HepG2 (cell line): ENCODE results near the gene GPS1. TPM values are rescaled to one million over a fixed set of nuclear protein-coding genes. Genes with fewer than 3 reads are reported as not detected.

Experiments
- ARNT ChIP-seq: fragments of 450-650 bp; IDR thresholded peaks from 2 replicates; pipeline ENCODE4 v1.6.1; 2017
- BCL6 ChIP-seq: IDR thresholded peaks from 2 replicates; pipeline ENCODE4 v1.6.1; 2016; ENCODE audit warnings: missing genetic modification reagents, missing compliant biosample characterization
- BRD4 ChIP-seq: sonication (generic); formaldehyde crosslinking; IDR thresholded peaks from 2 replicates; pipeline ENCODE4 v1.4.0; 2020; ENCODE audit warnings: missing genetic modification reagents
- EEA1 ChIP-seq: sonication (generic); formaldehyde crosslinking; IDR thresholded peaks from 2 replicates; pipeline ENCODE4 v1.5.1; 2020; ENCODE audit warnings: mild to moderate bottlenecking, missing genetic modification reagents, borderline replicate concordance
- FOXC1 ChIP-seq: sonication (generic); formaldehyde crosslinking; IDR thresholded peaks from 2 replicates; pipeline ENCODE4 v1.8.0; 2022; ENCODE audit warnings: mild to moderate bottlenecking, missing genetic modification reagents, borderline replicate concordance
- GPN1 ChIP-seq: sonication (generic); formaldehyde crosslinking; IDR thresholded peaks from 2 replicates; pipeline ENCODE4 v1.5.1; 2020; ENCODE audit warnings: missing genetic modification reagents, borderline replicate concordance
- HNF4G ChIP-seq, 2 experiments: sonication (generic) in 1 of 2; formaldehyde crosslinking in 1 of 2; IDR thresholded peaks; 2 replicates each; pipeline versions ENCODE4 v1.4.0 to v1.6.1; 2011 to 2020; ENCODE audit warnings: borderline replicate concordance in 2 of 2, low read depth in 2 of 2, mild to moderate bottlenecking in 2 of 2, low read length in 1 of 2, missing genetic modification reagents in 1 of 2, moderate library complexity in 1 of 2
- HNRNPK ChIP-seq: fragments of 200-400 bp; formaldehyde crosslinking; IDR thresholded peaks from 2 replicates; pipeline ENCODE4 v1.6.1; 2018; ENCODE audit warnings: low read length, low read depth, moderate library complexity, mild to moderate bottlenecking; ENCODE audit not compliant: poor library complexity, severe bottlenecking
- KAT7 ChIP-seq: IDR thresholded peaks from 2 replicates; pipeline ENCODE4 v1.6.1; 2018; ENCODE audit warnings: borderline replicate concordance, missing compliant biosample characterization
- MED13 ChIP-seq: sonication (generic); formaldehyde crosslinking; IDR thresholded peaks from 2 replicates; pipeline ENCODE4 v1.5.0; 2020; ENCODE audit warnings: missing genetic modification reagents
- MIER3 ChIP-seq: IDR thresholded peaks from 2 replicates; pipeline ENCODE4 v1.6.1; 2016; ENCODE audit warnings: missing compliant biosample characterization, borderline replicate concordance
- ONECUT2 ChIP-seq: sonication (generic); formaldehyde crosslinking; IDR thresholded peaks from 2 replicates; pipeline ENCODE4 v1.4.0; 2020; ENCODE audit warnings: missing genetic modification reagents
- RFXAP ChIP-seq: sonication (generic); formaldehyde crosslinking; IDR thresholded peaks from 2 replicates; pipeline ENCODE4 v1.4.0; 2020; ENCODE audit warnings: missing genetic modification reagents, borderline replicate concordance
- TBP ChIP-seq: sonication (generic); formaldehyde crosslinking; IDR thresholded peaks from 2 replicates; pipeline ENCODE4 v1.5.0; 2020; ENCODE audit warnings: missing genetic modification reagents
- TEAD3 ChIP-seq: optimal IDR thresholded peaks from 2 replicates; pipeline ENCODE3; 2016; ENCODE audit warnings: borderline replicate concordance
- XRCC5 ChIP-seq: fragments of 200-400 bp; formaldehyde crosslinking; optimal IDR thresholded peaks from 2 replicates; pipeline ENCODE3; 2017; ENCODE audit warnings: mild to moderate bottlenecking, low read length
- ZNF24 ChIP-seq: fragments of 450-650 bp; IDR thresholded peaks from 2 replicates; pipeline ENCODE4 v1.6.1; 2017; ENCODE audit warnings: antibody characterized with exemption, mild to moderate bottlenecking
- ZNF256 ChIP-seq: sonication (generic); formaldehyde crosslinking; conservative IDR thresholded peaks from 2 replicates; pipeline ENCODE4 v1.4.0; 2020; ENCODE audit warnings: missing genetic modification reagents
- ZNF337 ChIP-seq: sonication (generic); formaldehyde crosslinking; IDR thresholded peaks from 2 replicates; pipeline ENCODE4 v1.5.1; 2020; ENCODE audit warnings: missing genetic modification reagents, low read depth, mild to moderate bottlenecking, borderline replicate concordance
- ZNF343 ChIP-seq: sonication (generic); formaldehyde crosslinking; IDR thresholded peaks from 2 replicates; pipeline ENCODE4 v1.4.0; 2020; ENCODE audit warnings: mild to moderate bottlenecking, missing genetic modification reagents
- ZNF501 ChIP-seq: sonication (generic); formaldehyde crosslinking; IDR thresholded peaks from 2 replicates; pipeline ENCODE4 v1.5.1; 2020; ENCODE audit warnings: mild to moderate bottlenecking, moderate library complexity, missing genetic modification reagents
- ZNF549 ChIP-seq: sonication (generic); formaldehyde crosslinking; IDR thresholded peaks from 2 replicates; pipeline ENCODE4 v1.5.0; 2020; ENCODE audit warnings: missing genetic modification reagents
- ZNF724P ChIP-seq: sonication (generic); formaldehyde crosslinking; IDR thresholded peaks from 2 replicates; pipeline ENCODE4 v1.8.0; 2022; ENCODE audit warnings: missing genetic modification reagents, borderline replicate concordance
- ZNF775 ChIP-seq: sonication (generic); formaldehyde crosslinking; IDR thresholded peaks from 2 replicates; pipeline ENCODE4 v1.4.0; 2020; ENCODE audit warnings: missing genetic modification reagents, mild to moderate bottlenecking, moderate library complexity, borderline replicate concordance
- ZSCAN31 ChIP-seq: sonication (generic); formaldehyde crosslinking; IDR thresholded peaks from 2 replicates; pipeline ENCODE4 v1.5.0; 2020; ENCODE audit warnings: low read depth, mild to moderate bottlenecking, missing genetic modification reagents
- polyA plus RNA-seq, 8 experiments: library from polyadenylated mRNA; depleted of rRNA in 3 of 8; stranded (reverse) in 7 of 8; unstranded in 1 of 8; fragments of >200 nt; fragmentation: Illumina TruSeq in 4 of 8; extraction: Trizol in 4 of 8; gene quantifications; 2 replicates each; pipeline versions ENCODE4 v1.2.1 to v1.2.3, GENCODE V29; 2011 to 2016; ENCODE audit warnings: low read depth in 4 of 8, missing spikeins in 1 of 8, mixed read lengths in 1 of 8; ENCODE audit not compliant: insufficient read depth in 1 of 8
- total RNA-seq, 5 experiments: library from RNA; depleted of rRNA; stranded (reverse); fragments of >200 nt; fragmentation: Illumina TruSeq; extraction: Trizol; gene quantifications; 2 replicates each; pipeline ENCODE4 v1.2.3, GENCODE V29; 2016; ENCODE audit warnings: low read depth in 1 of 5
- TF ChIP-seq, protein P1 (sequence below): sonication (generic); formaldehyde crosslinking; conservative IDR thresholded peaks from 2 replicates; pipeline ENCODE4 v1.8.1; 2023; ENCODE audit warnings: missing genetic modification reagents
- TF ChIP-seq, protein P2 (sequence below): sonication (generic); formaldehyde crosslinking; IDR thresholded peaks from 2 replicates; pipeline ENCODE4 v1.4.0; 2020; ENCODE audit warnings: missing genetic modification reagents, borderline replicate concordance

The GPS1 gene
- total and polyA plus RNA-seq, 2 of the 13 experiments (the other 11 are each of a cell fraction or from before 2014, with no cell fraction given), result 124 to 128 TPM

GRCh38 chr17:82021107-82021899, 30.4 kb upstream of the GPS1 start (continued):
- 0 out of 2 replicates have a peak, but pooled peaks have one; percentile 44 for TF ChIP-seq KAT7 (CRISPR knock-in tag)
- TF ChIP-seq BCL6 (CRISPR knock-in tag), result 0 out of 2 replicates have a peak, but pooled peaks have one; percentile 6
- TF ChIP-seq ZNF775 (CRISPR knock-in tag), result no peak
- no peak for TF ChIP-seq ARNT
- TF ChIP-seq ZNF24, result no peak
- TF ChIP-seq ONECUT2, result no peak
- TF ChIP-seq ZNF549 (CRISPR knock-in tag), result no peak
- TF ChIP-seq ZNF724P (CRISPR knock-in tag), result peak; percentile 91; the same call in 1 of the 2 replicates
- TF ChIP-seq XRCC5, result peak; percentile 95
- TF ChIP-seq, protein P1, sequence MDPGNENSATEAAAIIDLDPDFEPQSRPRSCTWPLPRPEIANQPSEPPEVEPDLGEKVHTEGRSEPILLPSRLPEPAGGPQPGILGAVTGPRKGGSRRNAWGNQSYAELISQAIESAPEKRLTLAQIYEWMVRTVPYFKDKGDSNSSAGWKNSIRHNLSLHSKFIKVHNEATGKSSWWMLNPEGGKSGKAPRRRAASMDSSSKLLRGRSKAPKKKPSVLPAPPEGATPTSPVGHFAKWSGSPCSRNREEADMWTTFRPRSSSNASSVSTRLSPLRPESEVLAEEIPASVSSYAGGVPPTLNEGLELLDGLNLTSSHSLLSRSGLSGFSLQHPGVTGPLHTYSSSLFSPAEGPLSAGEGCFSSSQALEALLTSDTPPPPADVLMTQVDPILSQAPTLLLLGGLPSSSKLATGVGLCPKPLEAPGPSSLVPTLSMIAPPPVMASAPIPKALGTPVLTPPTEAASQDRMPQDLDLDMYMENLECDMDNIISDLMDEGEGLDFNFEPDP, result no peak
- TF ChIP-seq HNF4G (IDR thresholded peaks at IDR 0.05; ENCODE audit: borderline replicate concordance, low read depth, low read length), result no peak
- TF ChIP-seq HNF4G (CRISPR knock-in tag; IDR thresholded peaks at IDR 0.05; ENCODE audit: borderline replicate concordance, low read depth), result no peak; the same call in 1 of the 2 replicates
- TF ChIP-seq BRD4, result peak; percentile 81; the same call in 1 of the 2 replicates
- TF ChIP-seq MIER3 (CRISPR knock-in tag), result peak; percentile 66; the same call in 1 of the 2 replicates
- TF ChIP-seq ZNF501 (CRISPR knock-in tag), result peak; percentile 94
- peak; percentile 72; the same call in 1 of the 2 replicates for TF ChIP-seq ZSCAN31 (CRISPR knock-in tag)
- no peak; the same call in 1 of the 2 replicates for TF ChIP-seq TBP (CRISPR knock-in tag)
- no peak for TF ChIP-seq ZNF343 (CRISPR knock-in tag)
- no peak for TF ChIP-seq GPN1 (CRISPR knock-in tag)
- no peak; the same call in none of the 2 replicates for TF ChIP-seq MED13 (CRISPR knock-in tag)
- TF ChIP-seq TEAD3, result peak; percentile 71
- 0 out of 2 replicates have a peak, but pooled peaks have one; percentile 58 for TF ChIP-seq EEA1 (CRISPR knock-in tag)
- no peak for TF ChIP-seq FOXC1 (CRISPR knock-in tag)
- no peak for TF ChIP-seq ZNF256
- TF ChIP-seq HNRNPK, result no peak
- TF ChIP-seq RFXAP (CRISPR knock-in tag), result peak; percentile 81
- TF ChIP-seq ZNF337 (CRISPR knock-in tag), result no peak
- TF ChIP-seq, protein P2, sequence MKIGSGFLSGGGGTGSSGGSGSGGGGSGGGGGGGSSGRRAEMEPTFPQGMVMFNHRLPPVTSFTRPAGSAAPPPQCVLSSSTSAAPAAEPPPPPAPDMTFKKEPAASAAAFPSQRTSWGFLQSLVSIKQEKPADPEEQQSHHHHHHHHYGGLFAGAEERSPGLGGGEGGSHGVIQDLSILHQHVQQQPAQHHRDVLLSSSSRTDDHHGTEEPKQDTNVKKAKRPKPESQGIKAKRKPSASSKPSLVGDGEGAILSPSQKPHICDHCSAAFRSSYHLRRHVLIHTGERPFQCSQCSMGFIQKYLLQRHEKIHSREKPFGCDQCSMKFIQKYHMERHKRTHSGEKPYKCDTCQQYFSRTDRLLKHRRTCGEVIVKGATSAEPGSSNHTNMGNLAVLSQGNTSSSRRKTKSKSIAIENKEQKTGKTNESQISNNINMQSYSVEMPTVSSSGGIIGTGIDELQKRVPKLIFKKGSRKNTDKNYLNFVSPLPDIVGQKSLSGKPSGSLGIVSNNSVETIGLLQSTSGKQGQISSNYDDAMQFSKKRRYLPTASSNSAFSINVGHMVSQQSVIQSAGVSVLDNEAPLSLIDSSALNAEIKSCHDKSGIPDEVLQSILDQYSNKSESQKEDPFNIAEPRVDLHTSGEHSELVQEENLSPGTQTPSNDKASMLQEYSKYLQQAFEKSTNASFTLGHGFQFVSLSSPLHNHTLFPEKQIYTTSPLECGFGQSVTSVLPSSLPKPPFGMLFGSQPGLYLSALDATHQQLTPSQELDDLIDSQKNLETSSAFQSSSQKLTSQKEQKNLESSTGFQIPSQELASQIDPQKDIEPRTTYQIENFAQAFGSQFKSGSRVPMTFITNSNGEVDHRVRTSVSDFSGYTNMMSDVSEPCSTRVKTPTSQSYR (CRISPR knock-in tag), result no peak
